ENCODE results near the gene FOSL2. TPM values are rescaled to one million over a fixed set of nuclear protein-coding genes. Genes with fewer than 3 reads are reported as not detected.

The FOSL2 gene
- total RNA-seq, 1 donor from 2014 or later, result 1.3 TPM

GRCh38 chr2:28344756-28345373 is 47.8 kb upstream of the FOSL2 start:
- Mint-ChIP-seq H3K36me3 (no peaks in the 10 kb centered on the region), H3K4me1 (peaks cover 53% of the 10 kb centered on the region), H3K4me3 (no peak overlapping the region), H3K27ac (no peak overlapping the region), H3K27me3 (ENCODE audit: insufficient read depth, low read depth) (peaks cover 11% of the 10 kb centered on the region), H3K9me3 (no peaks in the 10 kb centered on the region)
- no peaks in the 10 kb centered on the region for H4K20me1 ChIP-seq (ENCODE audit: low read depth)
- no peak for DNase-seq (ENCODE audit: low spot score)
- H3K79me2 ChIP-seq (ENCODE audit: low read depth), result no peaks in the 10 kb centered on the region
- H3K9me3 ChIP-seq (ENCODE audit: low read depth), result no peaks in the 10 kb centered on the region
- H3K27ac ChIP-seq, result no peak overlapping the region
- no peak overlapping the region for H3K4me2 ChIP-seq
- no peaks in the 10 kb centered on the region for H3K27me3 ChIP-seq
- H3K4me3 ChIP-seq, result no peak overlapping the region
- H2AFZ ChIP-seq (replicated peaks), result no peak overlapping the region
- no peaks in the 10 kb centered on the region for H3F3A ChIP-seq (ENCODE audit: low read depth)
- H3K4me1 ChIP-seq, result peaks cover 26% of the 10 kb centered on the region
- H3K9ac ChIP-seq, result no peak overlapping the region
- TF ChIP-seq CTCF (IDR thresholded peaks at IDR 0.05) (no peak), EZH2 (IDR thresholded peaks at IDR 0.05) (no peak), EZH2phosphoT487 (IDR thresholded peaks at IDR 0.05) (no peak)
- H3K36me3 ChIP-seq, result no peaks in the 10 kb centered on the region

GRCh38 chr2:28345619-28346018 is 47.0 kb upstream of the FOSL2 start:
- H3K9me3 ChIP-seq (ENCODE audit: low read depth), result no peaks in the 10 kb centered on the region
- Mint-ChIP-seq H3K27ac (no peak overlapping the region), H3K36me3 (no peaks in the 10 kb centered on the region), H3K4me1 (peaks cover 53% of the 10 kb centered on the region), H3K27me3 (ENCODE audit: insufficient read depth, low read depth) (peaks cover 11% of the 10 kb centered on the region), H3K9me3 (no peaks in the 10 kb centered on the region), H3K4me3 (peak overlapping the region; percentile 27)
- peaks cover 30% of the 10 kb centered on the region for H3K4me1 ChIP-seq
- no peaks in the 10 kb centered on the region for H4K20me1 ChIP-seq (ENCODE audit: low read depth)
- no peak overlapping the region for H3K4me3 ChIP-seq
- no peaks in the 10 kb centered on the region for H3K79me2 ChIP-seq (ENCODE audit: low read depth)
- H3K4me2 ChIP-seq, result no peak overlapping the region
- no peak for DNase-seq (ENCODE audit: low spot score)
- no peak overlapping the region for H2AFZ ChIP-seq (replicated peaks)
- H3F3A ChIP-seq (ENCODE audit: low read depth), result no peaks in the 10 kb centered on the region
- no peaks in the 10 kb centered on the region for H3K27me3 ChIP-seq
- H3K9ac ChIP-seq, result no peak overlapping the region
- no peak overlapping the region for H3K27ac ChIP-seq
- TF ChIP-seq EZH2 (IDR thresholded peaks at IDR 0.05) (no peak), CTCF (IDR thresholded peaks at IDR 0.05) (no peak), EZH2phosphoT487 (IDR thresholded peaks at IDR 0.05) (no peak)
- H3K36me3 ChIP-seq, result no peaks in the 10 kb centered on the region

DNA sequence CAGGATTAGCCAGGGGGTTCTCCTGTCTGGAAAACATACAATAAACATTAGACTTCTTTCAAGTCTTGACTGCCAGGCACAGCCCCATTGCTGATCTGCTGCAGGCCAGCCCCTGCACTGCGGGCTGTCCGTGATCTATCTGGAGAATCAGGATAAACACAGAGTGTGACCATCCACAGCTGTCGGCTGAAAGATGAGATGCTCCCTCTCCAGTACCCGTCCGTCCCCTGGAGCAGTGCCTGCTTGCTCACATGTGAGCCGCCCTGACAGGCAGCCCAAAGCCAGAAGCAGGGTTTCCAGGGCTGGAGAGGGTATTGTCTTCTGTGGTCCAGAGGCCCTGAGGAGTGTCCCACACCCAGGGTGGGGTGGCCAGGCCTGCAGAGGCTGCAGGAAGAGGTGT is 46.1 kb upstream of the FOSL2 start:
- Histone ChIP-seq H3K27me3 (no peaks in the 10 kb centered on the region), H3K27ac (no peak overlapping the region), H3K79me2 (ENCODE audit: low read depth) (no peaks in the 10 kb centered on the region), H3K36me3 (no peaks in the 10 kb centered on the region), H3K4me1 (peaks cover 34% of the 10 kb centered on the region), H3K9me3 (ENCODE audit: low read depth) (no peaks in the 10 kb centered on the region), H3K4me2 (no peak overlapping the region), H3K4me3 (no peak overlapping the region), H2AFZ (replicated peaks) (no peak overlapping the region), H3K9ac (no peak overlapping the region), H3F3A (ENCODE audit: low read depth) (no peaks in the 10 kb centered on the region), H4K20me1 (ENCODE audit: low read depth) (no peaks in the 10 kb centered on the region)
- no peak overlapping the region for H3K4me3 Mint-ChIP-seq
- peaks cover 11% of the 10 kb centered on the region for H3K27me3 Mint-ChIP-seq (ENCODE audit: insufficient read depth, low read depth)
- H3K27ac Mint-ChIP-seq, result no peak overlapping the region
- no peak for TF ChIP-seq EZH2phosphoT487 (IDR thresholded peaks at IDR 0.05)
- TF ChIP-seq CTCF (IDR thresholded peaks at IDR 0.05), result no peak
- TF ChIP-seq EZH2 (IDR thresholded peaks at IDR 0.05), result no peak
- no peaks in the 10 kb centered on the region for H3K9me3 Mint-ChIP-seq
- no peak for DNase-seq (ENCODE audit: low spot score)
- H3K36me3 Mint-ChIP-seq, result no peaks in the 10 kb centered on the region
- H3K4me1 Mint-ChIP-seq, result peaks cover 47% of the 10 kb centered on the region
